DOHH2 (cell line): ENCODE measurements around the gene HCRTR1.

Experiments used
- H3F3A ChIP-seq: fragments of 200-600 bp; sonication (generic), shearing (Covaris generic); 2 replicates; pipeline ENCODE4 v1.6.0; 2016; ENCODE audit warnings: antibody characterized with exemption, mild to moderate bottlenecking; ENCODE audit not compliant: control insufficient read depth, insufficient read depth
- H3K27ac ChIP-seq: fragments of 200-600 bp; sonication (generic); 2 replicates; pipeline ENCODE4 v1.5.1; 2014; ENCODE audit warnings: low read depth, mild to moderate bottlenecking, low read length, moderate library complexity
- H3K27me3 ChIP-seq: fragments of 200-600 bp; sonication (generic); 2 replicates; pipeline ENCODE4 v1.6.1; 2014; ENCODE audit warnings: mild to moderate bottlenecking, low read length, mixed read lengths; ENCODE audit not compliant: control insufficient read depth
- H3K36me3 ChIP-seq: fragments of 200-600 bp; sonication (generic); 2 replicates; pipeline ENCODE4 v1.6.1; 2014; ENCODE audit warnings: mild to moderate bottlenecking, low read length, moderate library complexity, mixed read lengths; ENCODE audit not compliant: control insufficient read depth
- H3K4me1 ChIP-seq: fragments of 200-600 bp; sonication (generic); 2 replicates; pipeline ENCODE4 v1.6.1; 2014; ENCODE audit warnings: mild to moderate bottlenecking, low read length, mixed read lengths; ENCODE audit not compliant: control insufficient read depth
- H3K4me2 ChIP-seq: fragments of 200-600 bp; sonication (generic); 2 replicates; pipeline ENCODE4 v1.6.0; 2014; ENCODE audit warnings: mild to moderate bottlenecking, low read length, moderate library complexity
- H3K4me3 ChIP-seq: fragments of 200-600 bp; sonication (generic); 2 replicates; pipeline ENCODE4 v1.5.1; 2014; ENCODE audit warnings: mild to moderate bottlenecking, low read length, mixed read lengths
- H3K79me2 ChIP-seq: fragments of 200-600 bp; sonication (generic); 2 replicates; pipeline ENCODE4 v1.6.1; 2014; ENCODE audit warnings: mild to moderate bottlenecking, low read length, mixed read lengths; ENCODE audit not compliant: control insufficient read depth
- H3K9me2 ChIP-seq: fragments of 200-600 bp; sonication (generic); replicated peaks from 2 replicates; pipeline ENCODE4 v1.6.1; 2014; ENCODE audit warnings: mild to moderate bottlenecking, low read length, mixed read lengths; ENCODE audit not compliant: control insufficient read depth
- H3K9me3 ChIP-seq: fragments of 200-600 bp; sonication (generic); 2 replicates; pipeline ENCODE4 v1.6.1; 2014; ENCODE audit warnings: antibody characterized with exemption, low read length, mixed read lengths; ENCODE audit not compliant: control insufficient read depth, insufficient read depth
- H4K20me1 ChIP-seq: fragments of 200-600 bp; sonication (generic); 2 replicates; pipeline ENCODE4 v1.6.0; 2014; ENCODE audit warnings: low read depth, mild to moderate bottlenecking, antibody characterized with exemption, low read length, moderate library complexity; ENCODE audit not compliant: control insufficient read depth, insufficient read depth
- CTCF ChIP-seq: fragments of 200-600 bp; sonication (generic); IDR thresholded peaks from one replicate; pipeline ENCODE4 v1.5.1; 2014; ENCODE audit warnings: antibody characterized with exemption, mild to moderate bottlenecking, low read depth, low read length; ENCODE audit not compliant: poor library complexity, severe bottlenecking
- EZH2phosphoT487 ChIP-seq: fragments of 200-600 bp; sonication (generic); IDR thresholded peaks from 2 replicates; pipeline ENCODE4 v1.6.1; 2017; ENCODE audit warnings: borderline replicate concordance, mild to moderate bottlenecking, antibody characterized with exemption, low read length, moderate library complexity, mixed read lengths

Gene HCRTR1

GRCh38 chr1:31644560-31645273 lies 27.2 kb downstream of the HCRTR1 start, which contains the start of gene PEF1:
PEF1 (minus strand) TSS chr1:31644876; CDS start chr1:31644864, 12 bp downstream.
- peaks cover under 1% of the 10 kb centered on the region; the same call in 1 of the 2 replicates for H3K27me3 ChIP-seq
- peaks cover 46% of the 10 kb centered on the region for H3K79me2 ChIP-seq
- peak within 1 kb of the TSS; percentile 97 for H3K4me2 ChIP-seq
- peaks cover 27% of the 10 kb centered on the region for H3K4me1 ChIP-seq
- no peaks in the 10 kb centered on the region for H3K9me3 ChIP-seq
- no peaks in the 10 kb centered on the region; the same call in 1 of the 2 replicates for H4K20me1 ChIP-seq
- H3K27ac ChIP-seq, result peak within 1 kb of the TSS; percentile 58
- H3K36me3 ChIP-seq, result peaks cover 8% of the 10 kb centered on the region; the same call in 1 of the 2 replicates
- no peaks in the 10 kb centered on the region for H3K9me2 ChIP-seq
- peak within 1 kb of the TSS; percentile 94 for H3K4me3 ChIP-seq
- H3F3A ChIP-seq, result no peaks in the 10 kb centered on the region
- TF ChIP-seq EZH2phosphoT487, result no peak

GRCh38 chr1:31645274-31645568 lies 27.7 kb downstream of the HCRTR1 start:
- no peak for TF ChIP-seq EZH2phosphoT487
- TF ChIP-seq CTCF, result no peak
- H3F3A ChIP-seq, result no peaks in the 10 kb centered on the region
- peak overlapping the region; percentile 58 for H3K27ac ChIP-seq
- peaks cover 22% of the 10 kb centered on the region for H3K4me1 ChIP-seq
- H3K27me3 ChIP-seq, result peaks cover 4% of the 10 kb centered on the region; the same call in 1 of the 2 replicates
- peaks cover 41% of the 10 kb centered on the region for H3K79me2 ChIP-seq
- no peaks in the 10 kb centered on the region for H3K9me3 ChIP-seq
- peaks cover 8% of the 10 kb centered on the region; the same call in 1 of the 2 replicates for H3K36me3 ChIP-seq
- no peaks in the 10 kb centered on the region for H4K20me1 ChIP-seq
- H3K4me3 ChIP-seq, result peak overlapping the region; percentile 94
- peak overlapping the region; percentile 97 for H3K4me2 ChIP-seq
- no peaks in the 10 kb centered on the region for H3K9me2 ChIP-seq

- no peak overlapping the region for H3K4me2 ChIP-seq
- peaks cover 21% of the 10 kb centered on the region for H3K4me1 ChIP-seq
- H3K79me2 ChIP-seq, result peaks cover 29% of the 10 kb centered on the region
- no peaks in the 10 kb centered on the region for H3K9me2 ChIP-seq
- no peak for TF ChIP-seq EZH2phosphoT487
- H3K27ac ChIP-seq, result no peak overlapping the region
- H3F3A ChIP-seq, result no peaks in the 10 kb centered on the region
- H3K36me3 ChIP-seq, result peaks cover 8% of the 10 kb centered on the region; the same call in 1 of the 2 replicates
- H3K4me3 ChIP-seq, result no peak overlapping the region
- H4K20me1 ChIP-seq, result no peaks in the 10 kb centered on the region
- peaks cover 7% of the 10 kb centered on the region; the same call in 1 of the 2 replicates for H3K27me3 ChIP-seq
- H3K9me3 ChIP-seq, result no peaks in the 10 kb centered on the region
These were observed 28.9 kb downstream of the HCRTR1 start for GRCh38 chr1:31646259-31646960.

DNA sequence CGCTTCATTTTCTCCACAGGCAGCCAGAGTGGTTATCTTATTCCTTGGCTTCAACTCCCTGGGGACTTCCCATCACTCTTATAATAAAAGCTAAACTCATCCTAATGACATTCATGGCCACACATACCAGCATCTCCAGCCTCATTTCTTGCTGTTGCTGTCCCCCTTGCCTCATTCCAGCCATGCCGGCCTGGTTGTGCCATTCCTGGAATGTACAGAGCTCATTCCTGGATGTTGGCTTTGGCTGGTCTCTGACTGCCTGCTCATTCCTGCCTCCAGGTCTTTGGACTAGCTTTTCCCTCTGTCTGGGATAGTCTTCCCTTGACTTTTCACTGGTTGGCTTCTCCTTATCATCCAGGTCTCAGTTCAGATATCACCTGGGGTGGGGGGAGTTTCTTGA lies 29.6 kb downstream of the HCRTR1 start:
- Histone ChIP-seq H3K4me1 (peaks cover 21% of the 10 kb centered on the region), H3K4me3 (no peak overlapping the region), H3K4me2 (no peak overlapping the region), H3K27ac (no peak overlapping the region), H3K36me3 (peaks cover 8% of the 10 kb centered on the region; the same call in 1 of the 2 replicates), H3K79me2 (peaks cover 25% of the 10 kb centered on the region), H3K9me2 (no peaks in the 10 kb centered on the region), H3K9me3 (no peaks in the 10 kb centered on the region), H3K27me3 (peaks cover 11% of the 10 kb centered on the region; the same call in 1 of the 2 replicates), H3F3A (no peaks in the 10 kb centered on the region), H4K20me1 (no peaks in the 10 kb centered on the region)
- TF ChIP-seq EZH2phosphoT487, result no peak
- no peak for TF ChIP-seq CTCF
